ENCODE data around the gene CDH4. TPM values are rescaled to one million over a fixed set of nuclear protein-coding genes. Genes with fewer than 3 reads are reported as not detected.

The CDH4 gene
- total and polyA plus RNA-seq, 9 of the 15 experiments (the other 6 are each of a cell fraction or from before 2014, with no cell fraction given): 0.04 TPM; not detected in 8

DNA sequence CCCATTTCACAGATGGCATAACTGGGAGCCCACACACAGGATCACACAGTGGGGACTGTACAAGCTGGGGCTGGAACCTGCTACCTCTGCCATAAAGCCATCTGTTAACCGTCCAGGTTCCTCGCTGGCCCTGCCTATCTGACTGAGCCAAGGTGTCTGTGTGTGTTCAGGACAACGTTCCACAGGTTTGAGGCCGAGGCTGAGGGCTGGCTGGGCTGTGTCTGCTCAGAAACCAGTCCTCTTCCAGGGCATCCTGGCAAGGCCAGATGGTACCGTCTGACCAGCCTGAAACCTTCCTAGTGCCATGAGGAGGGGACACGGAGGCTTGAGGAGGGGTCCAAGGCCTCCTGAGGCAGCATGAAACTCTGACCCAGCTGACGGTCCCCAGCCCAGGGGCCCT lies 663.0 kb downstream of the CDH4 start:
- FAIRE-seq: no peak
- Histone ChIP-seq H4K20me1 (replicated peaks; ENCODE audit: control insufficient read depth, insufficient read depth, low read length) (peaks cover 16% of the 10 kb centered on the region; the same call in 1 of the 2 replicates), H3K9me1 (ENCODE audit: control insufficient read depth, insufficient read depth, low read length) (no peaks in the 10 kb centered on the region), H3K4me1 (replicated peaks in 1 of 2; ENCODE audit: control insufficient read depth in 2 of 2, insufficient read depth in 2 of 2, low read length in 2 of 2) (peaks cover 0 to 3% of the 10 kb centered on the region in 2 experiments; a peak in 1 of 5 replicates), H3K79me2 (ENCODE audit: control insufficient read depth, insufficient read depth, low read length) (no peaks in the 10 kb centered on the region), H3K9ac (ENCODE audit: insufficient read depth in 1 of 2, low read depth in 2 of 2, low read length in 2 of 2) (0 out of 4 replicates have a peak overlapping the region, but pooled peaks of 1 of the 2 experiments have one; percentile 20), H3K9me3 (replicated peaks; ENCODE audit: control insufficient read depth, insufficient read depth, low read depth, low read length) (peaks cover 6% of the 10 kb centered on the region; the same call in 1 of the 2 replicates), H2AFZ (ENCODE audit: low read depth, low read length) (no peak overlapping the region), H3K27ac (ENCODE audit: extremely low read depth, low read depth, low read length) (no peak overlapping the region), H3K27me3 (ENCODE audit: control insufficient read depth in 2 of 2, insufficient read depth in 2 of 2, low read length in 2 of 2) (peaks cover 14 to 60% of the 10 kb centered on the region in 2 experiments), H3K4me2 (ENCODE audit: insufficient read depth, low read length) (no peak overlapping the region), H3K36me3 (ENCODE audit: control insufficient read depth, insufficient read depth, low read length) (no peaks in the 10 kb centered on the region; the same call in 2 of the 3 replicates), H3K4me3 (no peak overlapping the region)
- ChIA-PET CTCF (ENCODE audit: low intra/inter-chr PET ratio) (no interaction called here), POLR2A (no interaction called here)
- ATAC-seq: no peak
- 1% methylated on average over 7 of the region's 7 CpGs for WGBS (ENCODE audit: insufficient coverage, low coverage, missing lambda C conversion rate)
- intact Hi-C loops (cut with micrococcal nuclease): no loop called here
- no TSS peak for BruUV-seq (replicated peaks)
- no peak for DNase-seq (ENCODE audit: extremely low read depth in 1 of 4, low spot score in 3 of 4)
- in situ Hi-C loops (cut with MboI): no loop called here
- no peak for TF ChIP-seq NFE2L1 (tag; IDR thresholded peaks at IDR 0.05; ENCODE audit: borderline replicate concordance, low read depth)
- no peak for TF ChIP-seq MAFK (IDR thresholded peaks at IDR 0.05; ENCODE audit: low read length)
- no peak for TF ChIP-seq ZNF133 (CRISPR knock-in tag; IDR thresholded peaks at IDR 0.05)
- no peak for TF ChIP-seq NELFE (IDR thresholded peaks at IDR 0.05; ENCODE audit: insufficient read depth, insufficient read length)
- no peak for TF ChIP-seq JUN (IDR thresholded peaks at IDR 0.05; ENCODE audit: borderline replicate concordance, low read depth, low read length)
- no peak for TF ChIP-seq JUN (CRISPR knock-in tag; IDR thresholded peaks at IDR 0.05; ENCODE audit: borderline replicate concordance)
- TF ChIP-seq ARID4B (CRISPR knock-in tag; IDR thresholded peaks at IDR 0.05): no peak
- TF ChIP-seq MCM5 (IDR thresholded peaks at IDR 0.05; ENCODE audit: low read depth): no peak
- no peak for TF ChIP-seq NR1H2 (CRISPR knock-in tag; IDR thresholded peaks at IDR 0.05)
- no peak for TF ChIP-seq TCF7L2 (IDR thresholded peaks at IDR 0.05; ENCODE audit: low read depth, low read length)
- TF ChIP-seq NR4A1 (CRISPR knock-in tag; IDR thresholded peaks at IDR 0.05): no peak
- TF ChIP-seq NR4A1 (tag; IDR thresholded peaks at IDR 0.05): no peak
- TF ChIP-seq ZBTB33 (CRISPR knock-in tag; IDR thresholded peaks at IDR 0.05): no peak
- TF ChIP-seq GABPA (tag; conservative IDR thresholded peaks at IDR 0.05; ENCODE audit: low read depth): no peak
